HG03571 (cell line): Measurements from ENCODE around the gene BRIX1.
"Not testable (repeated sequence)": the region's sequence is repeated elsewhere in the genome, so short reads cannot be mapped to it uniquely, and the experiment has no call there.

Source experiments
- ATAC-seq: cut with Tn5 transposase; IDR thresholded peaks from one replicate; pipeline ENCODE4 v1.9.1; 2021; ENCODE audit not compliant: unreplicated experiment

The BRIX1 gene

DNA sequence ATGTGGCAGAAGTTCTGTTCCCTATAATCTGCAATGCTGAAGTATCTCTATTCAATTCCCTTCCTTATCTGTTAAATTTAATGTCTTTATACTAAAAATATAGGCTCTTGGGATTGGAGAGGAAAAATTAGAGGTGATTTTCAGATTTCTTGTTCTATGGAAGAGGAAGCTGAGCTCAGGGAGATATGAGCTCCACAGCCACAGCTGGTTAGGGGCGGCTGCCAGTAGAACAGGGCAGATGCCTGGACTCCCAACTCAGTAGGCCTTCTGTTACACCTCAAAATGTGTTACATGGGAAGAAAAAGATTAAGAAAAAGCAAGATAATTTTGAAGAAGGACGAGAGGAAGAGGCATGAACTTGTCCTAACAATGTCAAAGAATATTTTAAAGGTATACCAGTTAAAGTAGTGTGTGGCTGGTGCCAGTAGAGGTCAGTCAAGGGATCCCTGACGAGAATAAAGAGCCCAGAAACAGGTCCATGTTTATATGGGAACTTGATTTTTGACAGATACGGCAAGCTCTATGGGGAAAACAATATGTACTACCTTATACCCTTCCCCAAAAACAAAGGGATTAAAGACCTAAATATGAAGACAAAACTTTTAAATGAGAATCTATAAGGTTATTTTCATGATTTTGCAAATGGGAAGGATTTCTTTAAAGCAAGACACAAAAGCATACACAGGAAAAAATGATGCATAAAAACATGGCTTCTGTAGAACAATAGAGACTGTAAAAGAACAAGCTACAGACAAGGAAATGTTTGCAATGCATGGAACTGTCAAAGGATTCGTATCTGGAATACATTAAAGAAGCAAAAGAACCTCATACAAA is 42.6 kb downstream of the BRIX1 start:
- no peak for ATAC-seq

DNA sequence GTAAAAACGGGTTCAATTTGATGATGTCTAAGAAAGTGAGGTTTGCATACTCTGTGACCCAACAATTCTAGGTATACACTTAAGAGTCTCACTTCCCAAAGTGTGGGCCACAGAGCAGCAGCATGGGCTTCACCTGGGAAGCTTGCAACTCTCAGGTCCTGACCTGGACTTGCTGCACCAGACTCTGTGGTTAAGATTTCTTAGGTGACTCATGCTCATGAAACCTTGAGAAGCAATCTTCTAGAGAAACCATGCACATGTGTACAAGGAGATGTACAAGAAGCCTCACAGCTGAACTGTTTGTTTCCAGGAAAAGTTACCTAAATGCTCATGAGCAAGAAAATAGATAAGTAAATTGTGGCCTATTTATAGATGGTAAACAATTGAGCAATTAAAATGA is 43.8 kb downstream of the BRIX1 start:
- ATAC-seq = peak; percentile 94

DNA sequence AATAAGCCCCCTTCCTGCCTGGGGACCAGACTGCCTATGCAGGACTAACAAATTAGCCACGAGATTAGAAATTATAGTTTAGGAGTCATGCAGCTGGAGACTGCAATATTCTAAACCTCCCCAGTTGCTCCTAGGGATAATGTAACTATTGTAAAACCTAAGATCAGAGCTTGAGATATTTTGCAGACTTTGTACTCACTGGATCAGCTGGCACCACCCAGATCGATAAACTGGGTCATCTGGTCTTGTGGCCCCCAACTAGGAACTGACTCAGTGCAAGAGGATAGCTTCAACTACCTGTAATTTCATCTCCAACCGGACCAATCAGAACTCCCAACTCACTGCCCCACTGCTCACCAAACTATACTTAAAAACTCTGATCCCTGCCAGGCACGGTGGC is 52.0 kb downstream of the BRIX1 start:
- no peak for ATAC-seq

GRCh38 chr5:34968258-34968657 is 52.7 kb downstream of the BRIX1 start:
- no peak for ATAC-seq

DNA sequence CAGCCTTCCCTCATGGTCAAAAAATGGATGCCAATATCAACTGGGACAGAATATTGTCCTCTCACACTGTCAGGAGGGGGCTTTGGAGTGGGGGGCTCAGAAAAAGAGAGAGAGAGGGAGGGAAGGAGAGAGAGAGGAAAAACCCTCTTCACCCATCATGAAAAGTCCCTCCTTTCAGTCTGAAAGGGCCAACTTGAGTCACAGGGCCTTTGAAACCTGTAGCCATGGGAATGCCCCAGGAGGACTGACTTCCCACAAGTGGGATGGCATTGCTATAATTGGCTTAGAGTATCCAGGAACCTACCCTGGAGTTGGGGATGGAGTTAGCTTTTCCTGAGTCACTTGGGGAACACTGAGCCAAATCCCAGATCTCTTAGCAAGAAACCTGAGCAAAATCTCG is 55.0 kb downstream of the BRIX1 start:
- ATAC-seq = no peak

- ATAC-seq = not testable (repeated sequence)
Measured at GRCh38 chr5:34971655-34972054, 56.1 kb downstream of the BRIX1 start.
